Fibroblast of lung (primary cell): Measurements from ENCODE around the gene SCAPER.

Source experiments
- CTCF ChIP-seq, 2 donors: IDR thresholded peaks in 1 of 2; conservative IDR thresholded peaks in 1 of 2; 1 replicate in 1 of 2; 2 replicates in 1 of 2; pipeline ENCODE4 v1.5.1; 2011 to 2012; ENCODE audit warnings: low read length in 2 of 2, control low read depth in 1 of 2, inconsistent platforms in 1 of 2, low read depth in 1 of 2, mild to moderate bottlenecking in 1 of 2
- EZH2 ChIP-seq: IDR thresholded peaks from 2 replicates; pipeline ENCODE4 v1.5.1; 2012; ENCODE audit warnings: low read length, control low read depth, mild to moderate bottlenecking; ENCODE audit errors: missing control alignments

- TF ChIP-seq CTCF (conservative IDR thresholded peaks at IDR 0.05 in 1 of 2, IDR thresholded peaks at IDR 0.05 in 1 of 2; ENCODE audit: low read depth in 1 of 2, low read length in 2 of 2) (no peak), EZH2 (no peak)
These were observed 24.0 kb upstream of the SCAPER start for GRCh38 chr15:76929011-76929760.
